CD4-positive, alpha-beta T cell treated with Interferon alpha-2 for 1 hour (primary cell): ENCODE data around the gene AJM1.

Experiments
- DNase-seq, 2 donors: peaks; one replicate each; pipeline ENCODE4 v3.0.0-alpha.2; 2020 to 2022

The AJM1 gene

GRCh38 chr9:136846376-136847087 is 4.3 kb downstream of the AJM1 start:
- DNase-seq, result no peak

DNA sequence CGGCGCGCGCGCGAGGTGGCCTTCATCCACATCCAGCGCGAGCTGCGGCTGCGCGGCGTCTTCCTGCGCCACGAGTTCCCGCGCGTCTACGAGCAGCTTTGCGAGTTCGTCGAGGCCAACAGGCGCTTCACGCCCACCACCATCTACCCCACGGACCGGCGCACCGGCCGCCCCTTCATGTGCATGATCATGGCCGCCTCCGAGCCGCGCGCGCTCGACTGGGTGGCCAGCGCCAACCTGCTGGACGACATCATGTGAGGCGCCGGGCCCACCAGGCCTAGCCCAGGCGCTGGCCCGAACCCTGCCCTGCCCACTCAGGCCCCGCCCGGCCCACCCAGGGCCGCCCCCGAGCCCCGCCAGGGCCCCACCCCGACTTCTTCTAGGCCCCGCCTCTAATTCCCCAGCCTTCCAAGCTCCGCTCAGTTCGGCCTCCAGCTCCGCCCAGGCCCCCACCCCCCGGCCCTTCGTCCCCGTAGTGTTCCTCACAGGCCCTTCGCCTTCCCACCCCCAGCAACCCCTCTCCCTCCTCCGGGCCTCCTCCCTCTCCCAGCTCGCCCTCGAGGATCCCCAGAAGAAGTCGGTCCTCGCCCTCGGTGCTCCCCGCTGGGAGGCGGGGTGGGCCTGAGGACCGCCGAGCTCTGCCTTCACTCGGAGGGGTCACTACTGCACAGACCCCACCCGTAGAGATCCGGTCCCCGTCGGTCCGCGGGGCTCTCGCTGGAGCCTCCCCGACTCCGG is 5.0 kb downstream of the AJM1 start:
- no peak for DNase-seq

GRCh38 chr9:136847826-136848392 is 5.6 kb downstream of the AJM1 start:
- DNase-seq, result peak; percentile 68 to 77

GRCh38 chr9:136848393-136849037 is 6.2 kb downstream of the AJM1 start:
- peak; percentile 16 to 46 for DNase-seq

- DNase-seq, result peak; percentile 97 to 98
These were observed 7.0 kb downstream of the AJM1 start, which contains the start of gene PHPT1 for GRCh38 chr9:136849038-136849959. TSS of gene PHPT1 (plus strand) at chr9:136849409. CDS start at chr9:136849431, 22 bp downstream.

GRCh38 chr9:136849960-136850865 is 7.9 kb downstream of the AJM1 start:
- DNase-seq, result no peak

GRCh38 chr9:136850866-136851775 is 8.8 kb downstream of the AJM1 start:
- no peak for DNase-seq

DNA sequence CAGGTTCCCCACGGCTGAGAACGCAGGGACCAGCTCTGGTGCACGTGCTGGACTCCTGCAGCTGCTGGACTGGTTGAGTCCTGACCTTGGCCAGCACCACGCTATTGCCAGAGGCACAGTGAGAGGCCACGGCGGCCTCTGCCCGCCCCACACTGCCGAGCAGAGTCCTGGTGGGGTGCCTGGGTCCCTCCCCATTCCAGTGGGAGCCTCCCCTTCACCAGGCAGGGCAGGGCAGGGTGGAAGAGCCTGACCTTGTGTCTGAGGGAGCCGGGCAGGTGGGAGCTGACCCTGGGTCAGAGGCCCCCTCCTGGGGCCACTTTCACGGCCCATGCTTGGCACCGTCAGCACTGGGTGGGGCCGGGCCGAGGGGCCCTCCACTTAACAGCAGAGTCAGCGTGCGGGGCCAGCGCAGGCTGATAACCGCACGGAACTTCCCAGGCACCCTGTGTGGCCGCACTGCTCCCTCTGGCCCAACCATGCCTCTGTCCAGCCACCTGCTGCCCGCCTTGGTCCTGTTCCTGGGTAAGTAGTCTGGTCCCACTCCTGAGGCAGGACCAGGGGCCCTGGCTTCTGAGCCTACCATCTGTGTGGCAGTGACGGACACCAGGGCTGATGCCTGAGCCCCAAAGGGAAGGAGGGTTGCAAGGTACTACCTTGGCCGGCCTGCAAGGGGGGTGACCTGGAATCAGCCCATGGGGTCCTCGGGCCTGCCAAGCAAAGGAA is 9.8 kb downstream of the AJM1 start, which contains the start of gene MAMDC4:
TSS of gene MAMDC4 (plus strand) at position 406 of the 723 bp plus-strand sequence. CDS start at position 477, 71 bp downstream.
- no peak for DNase-seq

GRCh38 chr9:136852664-136853595 is 10.7 kb downstream of the AJM1 start:
- DNase-seq, result no peak

GRCh38 chr9:136853596-136854112 is 11.4 kb downstream of the AJM1 start:
- no peak for DNase-seq

- no peak for DNase-seq
These were observed 12.0 kb downstream of the AJM1 start for GRCh38 chr9:136854113-136854841.

GRCh38 chr9:136854842-136855460 is 12.7 kb downstream of the AJM1 start:
- no peak for DNase-seq

DNA sequence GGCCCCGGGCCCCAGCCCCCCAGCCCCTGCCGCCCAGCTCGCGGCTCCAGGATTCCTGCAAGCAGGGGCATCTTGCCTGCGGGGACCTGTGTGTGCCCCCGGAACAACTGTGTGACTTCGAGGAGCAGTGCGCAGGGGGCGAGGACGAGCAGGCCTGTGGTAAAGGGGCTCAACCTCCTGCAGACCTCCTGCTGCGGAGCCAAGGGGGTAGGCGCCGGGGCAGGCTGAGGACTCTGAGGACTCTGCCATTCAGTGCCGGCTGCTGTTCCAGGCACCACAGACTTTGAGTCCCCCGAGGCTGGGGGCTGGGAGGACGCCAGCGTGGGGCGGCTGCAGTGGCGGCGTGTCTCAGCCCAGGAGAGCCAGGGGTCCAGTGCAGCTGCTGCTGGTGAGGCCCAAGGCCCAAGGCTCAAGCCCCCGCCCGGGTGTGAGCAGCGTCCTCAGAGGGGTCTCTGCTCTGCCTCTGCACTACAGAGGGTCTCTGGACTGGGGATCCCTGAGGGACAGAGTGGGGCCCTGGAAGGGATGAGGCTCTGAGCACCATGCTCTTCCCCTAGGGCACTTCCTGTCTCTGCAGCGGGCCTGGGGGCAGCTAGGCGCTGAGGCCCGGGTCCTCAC is 13.3 kb downstream of the AJM1 start:
- DNase-seq, result no peak

DNA sequence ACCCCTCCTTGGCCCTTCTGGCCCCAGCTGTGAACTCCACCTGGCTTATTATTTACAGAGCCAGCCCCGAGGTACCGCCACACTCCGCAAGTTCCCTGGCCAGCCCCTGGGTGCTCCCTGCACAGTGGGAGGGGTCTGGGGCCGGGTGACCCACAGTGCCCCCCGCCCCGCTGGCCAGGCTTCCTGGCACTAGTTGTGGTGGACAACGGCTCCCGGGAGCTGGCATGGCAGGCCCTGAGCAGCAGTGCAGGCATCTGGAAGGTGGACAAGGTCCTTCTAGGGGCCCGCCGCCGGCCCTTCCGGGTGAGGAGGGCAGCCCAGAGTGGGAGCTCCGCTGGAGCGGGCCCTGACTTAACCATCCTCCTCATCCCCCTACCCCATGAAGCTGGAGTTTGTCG is 13.8 kb downstream of the AJM1 start:
- no peak for DNase-seq

DNA sequence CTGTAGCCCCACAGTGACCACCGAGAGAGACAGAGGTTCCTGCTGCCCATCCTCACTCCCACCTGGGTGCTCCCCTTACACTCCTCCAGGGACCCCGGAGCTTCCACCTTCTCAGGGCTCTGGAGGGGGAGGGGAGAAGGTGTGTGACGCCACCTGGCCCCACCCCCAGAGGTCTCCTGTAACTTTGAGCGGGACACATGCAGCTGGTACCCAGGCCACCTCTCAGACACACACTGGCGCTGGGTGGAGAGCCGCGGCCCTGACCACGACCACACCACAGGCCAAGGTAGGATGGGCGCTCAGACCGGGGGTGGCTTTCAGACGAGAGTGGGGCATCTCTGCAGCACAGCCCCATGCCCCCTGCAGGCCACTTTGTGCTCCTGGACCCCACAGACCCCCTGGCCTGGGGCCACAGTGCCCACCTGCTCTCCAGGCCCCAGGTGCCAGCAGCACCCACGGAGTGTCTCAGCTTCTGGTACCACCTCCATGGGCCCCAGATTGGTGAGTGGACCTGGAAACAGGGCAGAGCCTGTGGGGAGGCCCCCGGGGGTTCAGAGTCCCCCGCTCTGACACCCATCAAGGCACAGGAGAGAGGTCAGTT is 14.4 kb downstream of the AJM1 start:
- no peak for DNase-seq

DNA sequence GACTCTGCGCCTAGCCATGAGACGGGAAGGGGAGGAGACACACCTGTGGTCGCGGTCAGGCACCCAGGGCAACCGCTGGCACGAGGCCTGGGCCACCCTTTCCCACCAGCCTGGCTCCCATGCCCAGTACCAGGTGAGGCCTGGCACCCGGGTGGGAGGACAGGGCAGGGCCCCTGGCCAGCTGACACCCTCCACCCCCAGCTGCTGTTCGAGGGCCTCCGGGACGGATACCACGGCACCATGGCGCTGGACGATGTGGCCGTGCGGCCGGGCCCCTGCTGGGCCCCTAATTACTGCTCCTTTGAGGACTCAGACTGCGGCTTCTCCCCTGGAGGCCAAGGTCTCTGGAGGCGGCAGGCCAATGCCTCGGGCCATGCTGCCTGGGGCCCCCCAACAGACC is 14.9 kb downstream of the AJM1 start:
- no peak for DNase-seq
